ENCODE results near the gene CNTN4.

CNTN4 gene

DNA sequence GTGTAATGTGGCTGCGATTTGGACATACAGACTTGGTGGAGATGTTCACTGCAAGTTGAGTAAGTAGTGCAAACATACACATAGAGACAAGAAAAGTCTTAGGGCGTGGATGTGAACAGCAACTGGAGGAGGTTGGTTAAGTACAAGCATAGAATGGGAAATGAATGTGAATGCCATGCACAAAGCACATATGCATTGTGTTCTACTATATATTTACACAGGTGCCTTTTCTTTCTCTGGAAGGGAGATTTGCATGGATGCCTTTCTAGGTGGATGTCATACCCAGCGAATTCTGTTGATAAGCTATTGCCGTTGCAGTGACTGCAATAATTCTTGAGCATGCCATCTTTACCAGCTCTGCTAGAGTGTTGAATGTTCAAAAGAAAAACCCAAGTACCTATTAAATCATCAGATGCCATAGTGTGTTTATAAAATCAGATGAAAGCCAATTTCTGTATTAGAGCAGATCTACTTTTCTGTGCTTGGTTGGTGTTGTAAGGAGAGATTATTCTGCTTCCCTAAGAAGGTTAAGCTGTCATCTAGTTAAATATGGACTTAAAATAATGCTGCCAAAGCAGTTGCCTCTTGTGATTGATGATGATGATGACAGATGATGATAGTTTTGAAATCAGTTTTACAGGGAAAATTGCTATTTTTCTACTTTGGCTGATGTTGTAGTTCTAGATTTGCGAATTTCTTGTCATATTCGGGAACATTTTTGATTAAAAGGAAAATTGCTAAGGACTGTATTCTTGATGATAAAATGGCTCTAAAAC lies 148.4 kb downstream of the CNTN4 start:
- Histone ChIP-seq H3K27me3 (replicated peaks; ENCODE audit: control insufficient read depth, insufficient read depth, low read length) (no peaks in the 10 kb centered on the region), H3K36me3 (ENCODE audit: control insufficient read depth, insufficient read depth, low read length) (no peaks in the 10 kb centered on the region), H3K4me3 (replicated peaks; ENCODE audit: low read depth, low read length) (no peak overlapping the region)
- DNase-seq (ENCODE audit: extremely low read depth, insufficient read length), result no peak
- no peak for TF ChIP-seq CTCF (IDR thresholded peaks at IDR 0.05; ENCODE audit: insufficient read depth, low read length, poor library complexity, severe bottlenecking)

DNA sequence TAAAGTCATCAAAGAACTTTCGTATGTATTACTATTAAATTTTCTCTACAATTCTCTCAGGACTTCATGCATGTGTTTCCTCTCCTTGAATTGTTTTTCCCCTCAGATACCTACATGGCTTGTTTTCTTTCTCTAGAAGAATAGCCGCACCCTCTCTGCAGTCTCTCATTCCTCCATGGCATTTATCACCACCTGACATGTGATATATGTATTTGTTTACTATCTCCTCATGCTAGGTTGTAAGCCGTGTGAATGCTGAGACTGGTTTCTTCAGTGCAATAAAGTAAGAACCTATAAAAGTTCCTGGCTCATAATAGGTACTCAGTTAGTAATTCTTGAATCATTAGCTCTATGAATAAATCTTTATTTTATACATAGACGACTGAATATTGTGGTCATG lies 149.2 kb downstream of the CNTN4 start:
- no peaks in the 10 kb centered on the region for H3K27me3 ChIP-seq (replicated peaks; ENCODE audit: control insufficient read depth, insufficient read depth, low read length)
- TF ChIP-seq CTCF (IDR thresholded peaks at IDR 0.05; ENCODE audit: insufficient read depth, low read length, poor library complexity, severe bottlenecking), result no peak
- H3K4me3 ChIP-seq (replicated peaks; ENCODE audit: low read depth, low read length), result no peak overlapping the region
- no peak for DNase-seq (ENCODE audit: extremely low read depth, insufficient read length)
- H3K36me3 ChIP-seq (ENCODE audit: control insufficient read depth, insufficient read depth, low read length), result no peaks in the 10 kb centered on the region

DNA sequence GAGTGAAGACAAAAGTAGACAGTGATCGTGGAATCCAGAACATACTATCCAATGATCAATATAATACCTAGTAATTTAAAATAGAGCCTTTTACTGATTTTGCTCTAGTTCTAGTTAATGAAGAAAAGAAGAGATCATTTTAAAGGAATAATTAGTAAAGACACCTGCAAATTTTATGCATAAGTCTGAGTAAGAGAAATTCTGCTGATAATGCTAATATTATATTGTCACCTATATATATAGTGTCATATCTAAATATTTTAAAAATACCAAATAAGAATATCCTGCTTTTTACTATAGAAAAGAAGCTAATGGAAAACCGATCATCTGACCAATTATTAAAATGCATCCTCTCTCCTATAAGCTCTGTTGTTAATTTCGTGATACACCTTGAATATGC lies 152.1 kb downstream of the CNTN4 start:
- DNase-seq (ENCODE audit: extremely low read depth, insufficient read length), result no peak
- Histone ChIP-seq H3K27me3 (replicated peaks; ENCODE audit: control insufficient read depth, insufficient read depth, low read length) (no peaks in the 10 kb centered on the region), H3K36me3 (ENCODE audit: control insufficient read depth, insufficient read depth, low read length) (no peaks in the 10 kb centered on the region), H3K4me3 (replicated peaks; ENCODE audit: low read depth, low read length) (no peak overlapping the region)
- TF ChIP-seq CTCF (IDR thresholded peaks at IDR 0.05; ENCODE audit: insufficient read depth, low read length, poor library complexity, severe bottlenecking), result no peak

- H3K4me3 ChIP-seq (replicated peaks; ENCODE audit: low read depth, low read length), result no peak overlapping the region
- H3K27me3 ChIP-seq (replicated peaks; ENCODE audit: control insufficient read depth, insufficient read depth, low read length), result no peaks in the 10 kb centered on the region
- H3K36me3 ChIP-seq (ENCODE audit: control insufficient read depth, insufficient read depth, low read length), result no peaks in the 10 kb centered on the region
- no peak for TF ChIP-seq CTCF (IDR thresholded peaks at IDR 0.05; ENCODE audit: insufficient read depth, low read length, poor library complexity, severe bottlenecking)
- DNase-seq (ENCODE audit: extremely low read depth, insufficient read length), result no peak
These were observed 163.1 kb downstream of the CNTN4 start for GRCh38 chr3:2261747-2262146.

- DNase-seq (ENCODE audit: extremely low read depth, insufficient read length), result no peak
- TF ChIP-seq CTCF (IDR thresholded peaks at IDR 0.05; ENCODE audit: insufficient read depth, low read length, poor library complexity, severe bottlenecking), result no peak
- H3K36me3 ChIP-seq (ENCODE audit: control insufficient read depth, insufficient read depth, low read length), result no peaks in the 10 kb centered on the region
- H3K27me3 ChIP-seq (replicated peaks; ENCODE audit: control insufficient read depth, insufficient read depth, low read length), result no peaks in the 10 kb centered on the region
- no peak overlapping the region for H3K4me3 ChIP-seq (replicated peaks; ENCODE audit: low read depth, low read length)
These were observed 163.5 kb downstream of the CNTN4 start for GRCh38 chr3:2262204-2262603.

GRCh38 chr3:2266606-2267005 lies 167.9 kb downstream of the CNTN4 start:
- no peak for DNase-seq (ENCODE audit: extremely low read depth, insufficient read length)
- Histone ChIP-seq H3K36me3 (ENCODE audit: control insufficient read depth, insufficient read depth, low read length) (no peaks in the 10 kb centered on the region), H3K4me3 (replicated peaks; ENCODE audit: low read depth, low read length) (no peak overlapping the region), H3K27me3 (replicated peaks; ENCODE audit: control insufficient read depth, insufficient read depth, low read length) (no peaks in the 10 kb centered on the region)
- no peak for TF ChIP-seq CTCF (IDR thresholded peaks at IDR 0.05; ENCODE audit: insufficient read depth, low read length, poor library complexity, severe bottlenecking)

Data from GM06990 (cell line).